SK-N-SH (cell line): ENCODE measurements around the gene SCN3B. TPM values are rescaled to one million over a fixed set of nuclear protein-coding genes. Genes with fewer than 3 reads are reported as not detected.

ENCODE experiments used
- CTCF ChIA-PET: fragments of 300-600, 350-600 bp; formaldehyde crosslinking; extraction: SDS; loops from one replicate; lab custom pipeline; 2021; lab: Yijun Ruan, JAX
- POLR2A ChIA-PET: fragments of 350-600 bp; sonication (Branson Sonifier 250); formaldehyde crosslinking; extraction: SDS; loops from one replicate; lab custom pipeline; 2020; ENCODE audit warnings: antibody characterized with exemption, inconsistent platforms; lab: Yijun Ruan, JAX
- DNase-seq: peaks from one replicate; pipeline ENCODE4 v3.0.0; 2012
- H2AFZ ChIP-seq: fragments of 200-600 bp; sonication (generic); 2 replicates; pipeline ENCODE4 v1.8.1; 2016; ENCODE audit warnings: antibody characterized with exemption, mild to moderate bottlenecking, low read depth
- H3F3A ChIP-seq: fragments of 200-600 bp; sonication (generic); replicated peaks from 2 replicates; pipeline ENCODE3; 2016; ENCODE audit warnings: antibody characterized with exemption, mild to moderate bottlenecking; ENCODE audit not compliant: insufficient read depth
- H3K27ac ChIP-seq, 2 experiments: fragments of 200-500 bp in 1 of 2; fragments of 200-600 bp in 1 of 2; sonication (Bioruptor generic) in 1 of 2; sonication (generic), shearing (Covaris generic) in 1 of 2; 2 replicates each; pipeline versions ENCODE4 v1.5.1 to v1.6.1; 2014 to 2016; ENCODE audit warnings: low read depth in 2 of 2, inconsistent platforms in 1 of 2, low read length in 1 of 2, mild to moderate bottlenecking in 1 of 2, mixed read lengths in 1 of 2
- H3K27me3 ChIP-seq: fragments of 200-600 bp; sonication (generic), shearing (Covaris generic); 2 replicates; pipeline ENCODE4 v1.6.1; 2016; ENCODE audit warnings: mixed run types; ENCODE audit not compliant: insufficient read depth
- H3K36me3 ChIP-seq, 2 experiments: fragments of 200-500 bp in 1 of 2; fragments of 200-600 bp in 1 of 2; sonication (Bioruptor generic) in 1 of 2; sonication (generic) in 1 of 2; replicated peaks in 1 of 2; 2 replicates each; pipeline versions ENCODE3 to v1.5.1; 2014 to 2016; ENCODE audit warnings: low read length in 1 of 2, mild to moderate bottlenecking in 1 of 2; ENCODE audit not compliant: insufficient read depth in 2 of 2, control insufficient read depth in 1 of 2
- H3K4me1 ChIP-seq, 2 experiments: fragments of 200-500 bp in 1 of 2; fragments of 200-600 bp in 1 of 2; sonication (Bioruptor generic) in 1 of 2; sonication (generic), shearing (Covaris generic) in 1 of 2; 2 replicates each; pipeline versions ENCODE4 v1.5.1 to v1.6.1; 2014 to 2016; ENCODE audit warnings: low read depth in 1 of 2, low read length in 1 of 2, mixed run types in 1 of 2; ENCODE audit not compliant: insufficient read depth in 2 of 2, control insufficient read depth in 1 of 2
- H3K4me2 ChIP-seq: fragments of 200-600 bp; sonication (generic), shearing (Covaris generic); 2 replicates; pipeline ENCODE4 v1.6.1; 2017; ENCODE audit warnings: mixed run types
- H3K4me3 ChIP-seq, 2 experiments: fragments of 200-500 bp in 1 of 2; fragments of 200-600 bp in 1 of 2; sonication (Bioruptor generic) in 1 of 2; sonication (generic), shearing (Covaris generic) in 1 of 2; 2 replicates each; pipeline versions ENCODE4 v1.5.1 to v1.8.1; 2014 to 2016; ENCODE audit warnings: low read depth in 2 of 2, inconsistent platforms in 1 of 2, low read length in 1 of 2, mild to moderate bottlenecking in 1 of 2, mixed read lengths in 1 of 2, moderate library complexity in 1 of 2
- H3K79me2 ChIP-seq: fragments of 200-600 bp; sonication (generic); 2 replicates; pipeline ENCODE4 v1.8.1; 2017; ENCODE audit warnings: mild to moderate bottlenecking; ENCODE audit not compliant: insufficient read depth
- H3K9ac ChIP-seq: fragments of 200-600 bp; sonication (generic); 2 replicates; pipeline ENCODE4 v1.6.1; 2017; ENCODE audit warnings: mixed run types
- H3K9me2 ChIP-seq: fragments of 200-600 bp; sonication (generic); 2 replicates; pipeline ENCODE4 v1.6.1; 2017; ENCODE audit warnings: mixed run types
- H3K9me3 ChIP-seq: fragments of 200-600 bp; sonication (generic); 2 replicates; pipeline ENCODE4 v1.6.1; 2017; ENCODE audit warnings: mixed run types, mild to moderate bottlenecking, moderate library complexity
- H4K20me1 ChIP-seq: fragments of 200-600 bp; sonication (generic); 2 replicates; pipeline ENCODE4 v1.6.1; 2017; ENCODE audit warnings: mild to moderate bottlenecking, mixed run types; ENCODE audit not compliant: insufficient read depth
- ELF1 ChIP-seq: IDR thresholded peaks from 2 replicates; pipeline ENCODE4 v1.4.0; 2012
- EZH2phosphoT487 ChIP-seq: fragments of 200-600 bp; sonication (generic); IDR thresholded peaks from 2 replicates; pipeline ENCODE4 v1.6.1; 2017; ENCODE audit warnings: low read depth, mixed run types, mild to moderate bottlenecking, antibody characterized with exemption, moderate library complexity, borderline replicate concordance
- FOSL2 ChIP-seq: IDR thresholded peaks from 2 replicates; pipeline ENCODE4 v1.4.0; 2012; ENCODE audit warnings: low read depth, mild to moderate bottlenecking, moderate library complexity, borderline replicate concordance
- FOXJ3 ChIP-seq: sonication (generic); formaldehyde crosslinking; IDR thresholded peaks from 2 replicates; pipeline ENCODE4 v1.5.1; 2020; ENCODE audit warnings: mild to moderate bottlenecking, missing genetic modification reagents
- GABPA ChIP-seq: IDR thresholded peaks from 2 replicates; pipeline ENCODE4 v1.4.0; 2012; ENCODE audit warnings: low read depth, mild to moderate bottlenecking
- GATA2 ChIP-seq: sonication (generic); formaldehyde crosslinking; IDR thresholded peaks from 2 replicates; pipeline ENCODE4 v1.5.0; 2020; ENCODE audit warnings: mild to moderate bottlenecking, missing genetic modification reagents
- IRF3 ChIP-seq: fragments of 150-350 bp; IDR thresholded peaks from 2 replicates; pipeline ENCODE4 v1.6.1; 2016; ENCODE audit warnings: mild to moderate bottlenecking, low read depth, low read length
- MAX ChIP-seq: IDR thresholded peaks from 2 replicates; pipeline ENCODE4 v1.4.0; 2012; ENCODE audit warnings: low read depth
- MEF2A ChIP-seq: IDR thresholded peaks from 2 replicates; pipeline ENCODE4 v1.4.0; 2012; ENCODE audit warnings: low read depth, borderline replicate concordance
- NFIC ChIP-seq: IDR thresholded peaks from 2 replicates; pipeline ENCODE4 v1.4.0; 2012; ENCODE audit warnings: borderline replicate concordance
- PBX3 ChIP-seq: IDR thresholded peaks from 2 replicates; pipeline ENCODE4; 2012
- RAD21 ChIP-seq: IDR thresholded peaks from 2 replicates; pipeline ENCODE4 v1.6.1; 2012; ENCODE audit warnings: mild to moderate bottlenecking, low read length
- RCOR1 ChIP-seq: fragments of 150-350 bp; IDR thresholded peaks from 2 replicates; pipeline ENCODE4 v1.6.1; 2017; ENCODE audit warnings: antibody characterized with exemption, low read length
- REST ChIP-seq: IDR thresholded peaks from 2 replicates; pipeline ENCODE4 v1.6.1; 2012; ENCODE audit warnings: mild to moderate bottlenecking, low read depth, low read length, moderate library complexity
- RXRA ChIP-seq: IDR thresholded peaks from 2 replicates; pipeline ENCODE4 v1.4.0; 2012; ENCODE audit warnings: low read depth, mild to moderate bottlenecking, borderline replicate concordance
- USF1 ChIP-seq: IDR thresholded peaks from 2 replicates; pipeline ENCODE4 v1.4.0; 2012; ENCODE audit warnings: low read depth, borderline replicate concordance
- USF2 ChIP-seq: fragments of 150-350 bp; IDR thresholded peaks from 2 replicates; pipeline ENCODE4 v1.6.1; 2017; ENCODE audit warnings: antibody characterized with exemption, low read length, low read depth, borderline replicate concordance
- YY1 ChIP-seq: IDR thresholded peaks from 2 replicates; pipeline ENCODE4 v1.4.0; 2012; ENCODE audit warnings: low read depth, mild to moderate bottlenecking
- WGBS: methylation state at CpG from one replicate; pipeline ENCODE4 v1.1.6; 2017; ENCODE audit warnings: low lambda C conversion rate; 5-methylcytosine and 5-hydroxymethylcytosine counted together
- polyA plus RNA-seq, 3 experiments: library from polyadenylated mRNA; depleted of rRNA; stranded (reverse); fragments of >200 nt; gene quantifications; 2 replicates each; pipeline ENCODE4 v1.2.3, GENCODE V29; 2012

SCN3B gene
- polyA plus RNA-seq, 1 of the 3 experiments (the other 2 are of a cell fraction): 0.23 TPM

GRCh38 chr11:123681030-123681429, 26.6 kb upstream of the SCN3B start:
- Histone ChIP-seq H3K4me1 (peaks cover 0 to 17% of the 10 kb centered on the region in 2 experiments; a peak in 2 of 4 replicates), H3K27ac (no peak overlapping the region; a peak in 1 of 4 replicates), H4K20me1 (no peaks in the 10 kb centered on the region), H3K36me3 (no peaks in the 10 kb centered on the region), H3K9ac (no peak overlapping the region), H3K9me3 (no peaks in the 10 kb centered on the region), H3K9me2 (no peaks in the 10 kb centered on the region), H3K4me3 (no peak overlapping the region), H2AFZ (no peak overlapping the region), H3K27me3 (peaks cover 6% of the 10 kb centered on the region; the same call in 1 of the 2 replicates), H3F3A (no peaks in the 10 kb centered on the region), H3K4me2 (no peak overlapping the region), H3K79me2 (no peaks in the 10 kb centered on the region)
- DNase-seq: no peak
- CTCF ChIA-PET: interaction anchor here (1.2 to 1.5 kb wide), 3 partner anchors 27 to 104 kb away, joined by 3 to 19 read pairs (median 7); no protein-coding TSS in a partner anchor
- 41% methylated on average over 2 of the region's 2 CpGs for WGBS
- POLR2A ChIA-PET: no interaction called here
- TF ChIP-seq GABPA (no peak), MAX (no peak), EZH2phosphoT487 (no peak), GATA2 (CRISPR knock-in tag) (no peak), USF1 (no peak), YY1 (no peak), IRF3 (no peak), PBX3 (no peak), NFIC (no peak)

GRCh38 chr11:123678246-123678645, 23.8 kb upstream of the SCN3B start:
- Histone ChIP-seq H3K9me3 (no peaks in the 10 kb centered on the region), H3K4me3 (no peak overlapping the region), H3K27me3 (no peaks in the 10 kb centered on the region), H2AFZ (no peak overlapping the region), H3K4me1 (peaks cover 0 to 8% of the 10 kb centered on the region in 2 experiments; a peak in 2 of 4 replicates), H3F3A (no peaks in the 10 kb centered on the region), H3K27ac (no peak overlapping the region), H3K79me2 (no peaks in the 10 kb centered on the region), H3K4me2 (no peak overlapping the region), H3K36me3 (no peaks in the 10 kb centered on the region), H3K9ac (no peak overlapping the region), H3K9me2 (no peaks in the 10 kb centered on the region), H4K20me1 (no peaks in the 10 kb centered on the region)
- 72% methylated on average over 2 of the region's 2 CpGs for WGBS
- no peak for DNase-seq
- ChIA-PET POLR2A (no interaction called here), CTCF (interaction anchor here (0.9 to 3.6 kb wide), 6 partner anchors 24 to 101 kb away, joined by 3 to 21 read pairs (median 6); partner anchors contain the start of gene SCN3B)
- TF ChIP-seq REST (no peak), ELF1 (no peak), FOSL2 (no peak), FOXJ3 (no peak), RCOR1 (no peak), MEF2A (no peak), USF2 (no peak), USF1 (no peak), RAD21 (no peak), RXRA (no peak)
